ENCODE measurements around the gene HSPA4L.

Gene HSPA4L

DNA sequence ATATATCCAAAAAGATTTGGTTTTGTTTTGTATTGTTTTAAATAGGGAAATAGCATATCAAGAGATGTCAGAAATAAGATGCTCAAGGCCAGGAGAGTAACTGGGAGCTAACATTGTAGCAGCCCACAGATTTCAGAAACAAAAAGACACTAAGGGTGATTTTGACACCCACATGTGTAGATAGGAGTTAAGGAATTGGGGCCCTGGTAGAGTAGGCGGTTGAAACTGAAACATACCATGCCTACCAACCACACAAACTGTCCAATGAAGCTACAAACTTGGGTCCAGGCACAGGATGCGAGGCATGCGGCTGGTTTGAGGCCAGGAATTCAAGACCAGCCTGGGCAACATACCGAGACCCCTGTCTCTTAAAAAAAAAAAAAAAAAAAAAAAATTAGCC is 6.3 kb upstream of the HSPA4L start:
- no peaks in the 10 kb centered on the region for H3F3A ChIP-seq (ENCODE audit: insufficient read depth, low read length)
- no peak overlapping the region for H3K4me2 ChIP-seq (ENCODE audit: low read length)
- no peaks in the 10 kb centered on the region for H3K79me2 ChIP-seq (ENCODE audit: insufficient read depth, low read length)
- no peak overlapping the region for H3K9ac ChIP-seq (ENCODE audit: low read length)
- no peaks in the 10 kb centered on the region for H3K9me2 ChIP-seq (ENCODE audit: low read depth, low read length)
- H4K20me1 ChIP-seq (ENCODE audit: insufficient read depth, low read length) = no peaks in the 10 kb centered on the region
- no peak overlapping the region for H2AFZ ChIP-seq (ENCODE audit: low read length)
- H3K9me3 ChIP-seq (ENCODE audit: low read length) = no peaks in the 10 kb centered on the region
- no peaks in the 10 kb centered on the region for H3K36me3 ChIP-seq (ENCODE audit: insufficient read depth, low read length)
- TF ChIP-seq CTCF (IDR thresholded peaks at IDR 0.05; ENCODE audit: low read length) (no peak), EZH2 (IDR thresholded peaks at IDR 0.05; ENCODE audit: borderline replicate concordance, low read length) (no peak)
- H3K27me3 ChIP-seq (ENCODE audit: insufficient read depth, low read length) = no peaks in the 10 kb centered on the region
- H3K4me1 ChIP-seq (ENCODE audit: insufficient read depth, low read length, severe bottlenecking) = no peaks in the 10 kb centered on the region
- H3K4me3 ChIP-seq (ENCODE audit: low read depth, low read length, poor library complexity, severe bottlenecking) = no peak overlapping the region
- H3K27ac ChIP-seq (ENCODE audit: low read depth, low read length, poor library complexity, severe bottlenecking) = no peak overlapping the region

- Histone ChIP-seq H3K9ac (ENCODE audit: low read length) (no peak overlapping the region), H3K27me3 (ENCODE audit: insufficient read depth, low read length) (no peaks in the 10 kb centered on the region), H4K20me1 (ENCODE audit: insufficient read depth, low read length) (no peaks in the 10 kb centered on the region), H3K9me2 (ENCODE audit: low read depth, low read length) (no peaks in the 10 kb centered on the region), H3K9me3 (ENCODE audit: low read length) (no peaks in the 10 kb centered on the region), H3K79me2 (ENCODE audit: insufficient read depth, low read length) (no peaks in the 10 kb centered on the region), H3K4me2 (ENCODE audit: low read length) (no peak overlapping the region), H3K4me3 (ENCODE audit: low read depth, low read length, poor library complexity, severe bottlenecking) (no peak overlapping the region), H2AFZ (ENCODE audit: low read length) (no peak overlapping the region), H3K36me3 (ENCODE audit: insufficient read depth, low read length) (no peaks in the 10 kb centered on the region), H3F3A (ENCODE audit: insufficient read depth, low read length) (no peaks in the 10 kb centered on the region), H3K4me1 (ENCODE audit: insufficient read depth, low read length, severe bottlenecking) (peaks cover 6% of the 10 kb centered on the region), H3K27ac (ENCODE audit: low read depth, low read length, poor library complexity, severe bottlenecking) (no peak overlapping the region)
- TF ChIP-seq EZH2 (IDR thresholded peaks at IDR 0.05; ENCODE audit: borderline replicate concordance, low read length) (no peak), CTCF (IDR thresholded peaks at IDR 0.05; ENCODE audit: low read length) (no peak)
These were observed 5.5 kb upstream of the HSPA4L start for GRCh38 chr4:127776620-127777019.

DNA sequence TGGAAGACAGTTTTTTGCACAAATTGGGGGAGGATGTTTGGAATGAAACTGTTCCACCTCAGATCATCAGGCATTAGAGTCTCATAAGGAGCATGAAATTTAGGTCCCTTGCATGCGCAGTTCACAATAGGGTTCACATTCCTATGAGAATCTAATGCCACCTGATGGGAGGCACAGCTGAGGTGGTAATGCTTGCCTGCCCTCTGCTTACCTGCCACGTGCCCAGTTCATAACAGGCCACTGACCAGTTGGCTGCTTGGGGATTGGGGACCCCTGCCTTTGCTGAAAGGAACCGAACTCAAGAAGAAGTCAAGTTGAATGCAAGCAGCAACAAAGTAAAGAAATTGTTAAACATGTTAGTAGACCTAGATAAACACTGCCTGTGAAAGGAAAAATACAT is 4.6 kb upstream of the HSPA4L start:
- Histone ChIP-seq H3F3A (ENCODE audit: insufficient read depth, low read length) (no peaks in the 10 kb centered on the region), H3K79me2 (ENCODE audit: insufficient read depth, low read length) (no peaks in the 10 kb centered on the region), H3K9me3 (ENCODE audit: low read length) (no peaks in the 10 kb centered on the region), H3K4me3 (ENCODE audit: low read depth, low read length, poor library complexity, severe bottlenecking) (no peak overlapping the region), H3K4me1 (ENCODE audit: insufficient read depth, low read length, severe bottlenecking) (peaks cover 7% of the 10 kb centered on the region), H3K36me3 (ENCODE audit: insufficient read depth, low read length) (no peaks in the 10 kb centered on the region), H2AFZ (ENCODE audit: low read length) (no peak overlapping the region), H3K27ac (ENCODE audit: low read depth, low read length, poor library complexity, severe bottlenecking) (no peak overlapping the region), H4K20me1 (ENCODE audit: insufficient read depth, low read length) (no peaks in the 10 kb centered on the region), H3K4me2 (ENCODE audit: low read length) (no peak overlapping the region), H3K27me3 (ENCODE audit: insufficient read depth, low read length) (no peaks in the 10 kb centered on the region), H3K9me2 (ENCODE audit: low read depth, low read length) (no peaks in the 10 kb centered on the region), H3K9ac (ENCODE audit: low read length) (no peak overlapping the region)
- TF ChIP-seq CTCF (IDR thresholded peaks at IDR 0.05; ENCODE audit: low read length) (no peak), EZH2 (IDR thresholded peaks at IDR 0.05; ENCODE audit: borderline replicate concordance, low read length) (no peak)
